OCI-LY1 (cell line): ENCODE results near the gene PIM3.

Source experiments
- H2AFZ ChIP-seq: fragments of 200-600 bp; sonication (generic), shearing (Covaris generic); 2 replicates; pipeline ENCODE4 v1.6.0; 2014; ENCODE audit warnings: antibody characterized with exemption, mild to moderate bottlenecking, low read length
- H3F3A ChIP-seq: fragments of 200-600 bp; sonication (generic), shearing (Covaris generic); 2 replicates; pipeline ENCODE4 v1.6.0; 2014; ENCODE audit warnings: mild to moderate bottlenecking, antibody characterized with exemption, low read length, moderate library complexity; ENCODE audit not compliant: insufficient read depth
- H3K27ac ChIP-seq: fragments of 200-600 bp; sonication (generic); 2 replicates; pipeline ENCODE4 v1.5.1; 2014; ENCODE audit warnings: low read length, mixed run types, mild to moderate bottlenecking, low read depth; ENCODE audit not compliant: poor library complexity, severe bottlenecking
- H3K27me3 ChIP-seq: fragments of 200-600 bp; sonication (generic); 2 replicates; pipeline ENCODE4 v1.6.0; 2014; ENCODE audit warnings: antibody characterized with exemption, mild to moderate bottlenecking, low read length, moderate library complexity; ENCODE audit not compliant: insufficient read depth
- H3K36me3 ChIP-seq: fragments of 200-600 bp; sonication (generic); 2 replicates; pipeline ENCODE4 v1.6.1; 2014; ENCODE audit warnings: mild to moderate bottlenecking, antibody characterized with exemption, low read length, moderate library complexity, mixed read lengths; ENCODE audit not compliant: insufficient read depth
- H3K4me1 ChIP-seq: fragments of 200-600 bp; sonication (generic); 2 replicates; pipeline ENCODE4 v1.5.1; 2014; ENCODE audit warnings: mild to moderate bottlenecking, low read length, moderate library complexity; ENCODE audit not compliant: insufficient read depth, severe bottlenecking
- H3K4me2 ChIP-seq: fragments of 200-600 bp; sonication (generic), shearing (Covaris generic); 2 replicates; pipeline ENCODE4 v1.6.1; 2014; ENCODE audit warnings: low read length
- H3K4me3 ChIP-seq: fragments of 200-600 bp; sonication (generic); 2 replicates; pipeline ENCODE4 v1.5.1; 2014; ENCODE audit warnings: low read length, low read depth, mild to moderate bottlenecking, mixed read lengths; ENCODE audit not compliant: poor library complexity, severe bottlenecking
- H3K79me2 ChIP-seq: fragments of 200-600 bp; shearing (Covaris generic); 2 replicates; pipeline ENCODE4 v1.6.1; 2016; ENCODE audit warnings: mixed run types, low read length, mixed read lengths; ENCODE audit not compliant: insufficient read depth
- H3K9ac ChIP-seq: fragments of 200-600 bp; sonication (generic), shearing (Covaris generic); 2 replicates; pipeline ENCODE4 v1.6.1; 2014; ENCODE audit warnings: mild to moderate bottlenecking, low read length, mixed read lengths
- H3K9me2 ChIP-seq: fragments of 200-600 bp; sonication (generic), shearing (Covaris generic); 2 replicates; pipeline ENCODE4 v1.6.1; 2014; ENCODE audit warnings: low read depth, mild to moderate bottlenecking, low read length, mixed read lengths
- H3K9me3 ChIP-seq: fragments of 200-600 bp; shearing (Covaris generic); 2 replicates; pipeline ENCODE4 v1.6.1; 2014; ENCODE audit warnings: low read length, mixed read lengths
- H4K20me1 ChIP-seq: fragments of 200-600 bp; sonication (generic), shearing (Covaris generic); 2 replicates; pipeline ENCODE4 v1.6.0; 2016; ENCODE audit warnings: mild to moderate bottlenecking, low read length; ENCODE audit not compliant: insufficient read depth
- CTCF ChIP-seq: fragments of 200-600 bp; sonication (generic), shearing (Covaris generic); IDR thresholded peaks from 2 replicates; pipeline ENCODE4 v1.5.1; 2017; ENCODE audit warnings: mild to moderate bottlenecking, antibody characterized with exemption, low read length, moderate library complexity, mixed read lengths
- EZH2 ChIP-seq: fragments of 200-600 bp; sonication (generic), shearing (Covaris generic); IDR thresholded peaks from 2 replicates; pipeline ENCODE4 v1.8.0; 2017; ENCODE audit warnings: borderline replicate concordance, mixed run types, mild to moderate bottlenecking, antibody characterized with exemption, low read length, moderate library complexity, mixed read lengths

Gene PIM3

GRCh38 chr22:49929994-49930575 lies 30.5 kb upstream of the PIM3 start:
- Histone ChIP-seq H3F3A (peaks cover 9% of the 10 kb centered on the region), H3K27me3 (no peaks in the 10 kb centered on the region), H3K9me3 (no peaks in the 10 kb centered on the region), H4K20me1 (no peaks in the 10 kb centered on the region), H3K27ac (peak overlapping the region; percentile 27), H3K36me3 (peaks cover 4% of the 10 kb centered on the region; the same call in 1 of the 2 replicates), H3K9ac (peak overlapping the region; percentile 21; the same call in 1 of the 2 replicates), H3K79me2 (no peaks in the 10 kb centered on the region), H3K4me2 (peak overlapping the region; percentile 63), H3K4me3 (peak overlapping the region; percentile 36), H2AFZ (no peak overlapping the region), H3K4me1 (peaks cover 38% of the 10 kb centered on the region), H3K9me2 (no peaks in the 10 kb centered on the region)
- TF ChIP-seq CTCF (no peak), EZH2 (no peak)

GRCh38 chr22:49930596-49931412 lies 29.8 kb upstream of the PIM3 start:
- H3K27me3 ChIP-seq, result no peaks in the 10 kb centered on the region
- H3K36me3 ChIP-seq, result peaks cover 4% of the 10 kb centered on the region; the same call in 1 of the 2 replicates
- peak overlapping the region; percentile 4; the same call in 1 of the 2 replicates for H3K4me2 ChIP-seq
- no peak overlapping the region for H2AFZ ChIP-seq
- H3K27ac ChIP-seq, result peak overlapping the region; percentile 15
- H3F3A ChIP-seq, result peaks cover 6% of the 10 kb centered on the region; the same call in 1 of the 2 replicates
- no peaks in the 10 kb centered on the region for H3K9me2 ChIP-seq
- H3K9me3 ChIP-seq, result no peaks in the 10 kb centered on the region
- peaks cover 31% of the 10 kb centered on the region for H3K4me1 ChIP-seq
- H4K20me1 ChIP-seq, result no peaks in the 10 kb centered on the region
- H3K4me3 ChIP-seq, result no peak overlapping the region
- no peak overlapping the region for H3K9ac ChIP-seq
- TF ChIP-seq EZH2 (no peak), CTCF (peak; percentile 72)
- no peaks in the 10 kb centered on the region for H3K79me2 ChIP-seq

GRCh38 chr22:49933236-49934159 lies 27.1 kb upstream of the PIM3 start:
- Histone ChIP-seq H3K36me3 (no peaks in the 10 kb centered on the region), H3K4me3 (no peak overlapping the region), H4K20me1 (no peaks in the 10 kb centered on the region), H3K9ac (no peak overlapping the region), H3K4me1 (peaks cover 33% of the 10 kb centered on the region), H3K9me3 (no peaks in the 10 kb centered on the region), H3K4me2 (no peak overlapping the region), H3K27me3 (peaks cover 4% of the 10 kb centered on the region; the same call in 1 of the 2 replicates), H3K9me2 (no peaks in the 10 kb centered on the region), H3K27ac (no peak overlapping the region), H3F3A (no peaks in the 10 kb centered on the region), H2AFZ (no peak overlapping the region), H3K79me2 (no peaks in the 10 kb centered on the region)
- TF ChIP-seq CTCF (no peak), EZH2 (no peak)
